Caco-2 (cell line): ENCODE measurements around the gene ABHD17C. TPM values are rescaled to one million over a fixed set of nuclear protein-coding genes. Genes with fewer than 3 reads are reported as not detected.
A peak's percentile ranks its signal among the peaks of the same experiment; 100 is the strongest.

Source experiments
- BruUV-seq: library from RNA; stranded (reverse); fragments of 400-500 nt; replicated peaks from 2 replicates; lab custom pipeline; 2021; lab: Mats Ljungman, UMichigan
- CTCF ChIA-PET: fragments of 300-600 bp; sonication (Branson Sonifier 250); formaldehyde crosslinking; loops from one replicate; lab custom pipeline; 2022; ENCODE audit warnings: antibody characterized with exemption; lab: Charles Lee
- POLR2A ChIA-PET: fragments of 300-600 bp; sonication (Branson Sonifier 250); formaldehyde crosslinking; loops from one replicate; lab custom pipeline; 2022; ENCODE audit warnings: antibody characterized with exemption; lab: Charles Lee
- DNase-seq, 2 experiments: peaks; one replicate each; pipeline versions ENCODE4 v3.0.0 to v3.0.0-alpha.2; 2020 to 2022
- H3K27me3 ChIP-seq: replicated peaks from 2 replicates; pipeline ENCODE4 v1.6.0; 2011; ENCODE audit warnings: low read length; ENCODE audit not compliant: control insufficient read depth, insufficient read depth
- H3K36me3 ChIP-seq: 2 replicates; pipeline ENCODE4 v1.5.1; 2011; ENCODE audit warnings: low read length; ENCODE audit not compliant: control insufficient read depth, insufficient read depth
- H3K4me1 ChIP-seq: fragments of 250-450 bp; sonication (Bioruptor Pico); 2 replicates; pipeline ENCODE4 v1.5.1; 2020; ENCODE audit warnings: mild to moderate bottlenecking
- H3K4me3 ChIP-seq: 2 replicates; pipeline ENCODE4 v1.5.1; 2011; ENCODE audit warnings: low read depth, mild to moderate bottlenecking, control low read depth, low read length
- H3K9me3 ChIP-seq: fragments of 250-450 bp; sonication (Bioruptor Pico); 2 replicates; pipeline ENCODE4 v1.5.1; 2020; ENCODE audit warnings: mild to moderate bottlenecking, moderate library complexity
- H3K27ac Mint-ChIP-seq: one replicate; pipeline ENCODE4 v1.8.0; 2022; ENCODE audit warnings: mixed read lengths; ENCODE audit not compliant: unreplicated experiment
- H3K27me3 Mint-ChIP-seq: one replicate; pipeline ENCODE4 v1.8.0; 2022; ENCODE audit warnings: mixed read lengths; ENCODE audit not compliant: insufficient read depth, unreplicated experiment
- H3K36me3 Mint-ChIP-seq: one replicate; pipeline ENCODE4 v1.8.0; 2022; ENCODE audit warnings: mild to moderate bottlenecking, mixed read lengths; ENCODE audit not compliant: insufficient read depth, unreplicated experiment
- H3K4me1 Mint-ChIP-seq: one replicate; pipeline ENCODE4 v1.8.0; 2022; ENCODE audit warnings: low read depth, mixed read lengths; ENCODE audit not compliant: unreplicated experiment
- H3K4me3 Mint-ChIP-seq: one replicate; pipeline ENCODE4 v1.8.0; 2022; ENCODE audit warnings: mild to moderate bottlenecking, moderate library complexity, mixed read lengths; ENCODE audit not compliant: unreplicated experiment
- H3K9me3 Mint-ChIP-seq: one replicate; pipeline ENCODE4 v1.8.0; 2022; ENCODE audit warnings: mixed read lengths; ENCODE audit not compliant: unreplicated experiment
- CTCF ChIP-seq, 2 experiments: fragments of 200-600 bp in 1 of 2; IDR thresholded peaks; 1 replicate in 1 of 2; 2 replicates in 1 of 2; pipeline versions ENCODE4 v1.5.1 to v1.8.0; 2011 to 2022; ENCODE audit warnings: antibody characterized with exemption in 1 of 2, control low read depth in 1 of 2, inconsistent platforms in 1 of 2, low read depth in 1 of 2, low read length in 1 of 2, mild to moderate bottlenecking in 1 of 2, moderate library complexity in 1 of 2; ENCODE audit not compliant: insufficient read depth in 1 of 2, severe bottlenecking in 1 of 2, unreplicated experiment in 1 of 2
- intact Hi-C: fragments of 100-400 bp; cut with micrococcal nuclease; formaldehyde crosslinking; loops from one replicate; pipeline ENCODE4 v1.10.0; 2022; ENCODE audit not compliant: unreplicated experiment
- total RNA-seq: library from RNA; stranded (reverse); gene quantifications from 2 replicates; pipeline ENCODE4 v1.2.3, GENCODE V29; 2022

ABHD17C gene
- total RNA-seq, 1 experiment from 2014 or later = 25.0 TPM

- no peak overlapping the region for H3K27ac Mint-ChIP-seq
- no TSS peak for BruUV-seq
- no peaks in the 10 kb centered on the region for H3K9me3 ChIP-seq
- H3K36me3 Mint-ChIP-seq = no peaks in the 10 kb centered on the region
- H3K4me3 ChIP-seq = no peak overlapping the region
- no peak overlapping the region for H3K4me3 Mint-ChIP-seq
- no peaks in the 10 kb centered on the region for H3K4me1 ChIP-seq
- peaks cover 8% of the 10 kb centered on the region for H3K27me3 Mint-ChIP-seq
- no peaks in the 10 kb centered on the region for H3K9me3 Mint-ChIP-seq
- H3K4me1 Mint-ChIP-seq = peaks cover 5% of the 10 kb centered on the region
- H3K27me3 ChIP-seq = no peaks in the 10 kb centered on the region; the same call in 1 of the 2 replicates
- no peak for DNase-seq
- intact Hi-C loops = no loop called here
- POLR2A ChIA-PET = no interaction called here
- H3K36me3 ChIP-seq = no peaks in the 10 kb centered on the region
- CTCF ChIA-PET = interaction anchor here (1.5 to 5.4 kb wide), 3 partner anchors 47 to 208 kb away, joined by 5 to 84 read pairs (median 66); no protein-coding TSS in a partner anchor
- no peak for TF ChIP-seq CTCF (IDR thresholded peaks at IDR 0.05; ENCODE audit: insufficient read depth in 1 of 2, low read depth in 1 of 2, low read length in 1 of 2, severe bottlenecking in 1 of 2, unreplicated experiment in 1 of 2)
Measured at GRCh38 chr15:80775338-80775737, 80.2 kb downstream of the ABHD17C start.

GRCh38 chr15:80776420-80777045 is 81.4 kb downstream of the ABHD17C start:
- ChIA-PET CTCF (interaction anchor here (0.5 to 5.4 kb wide), 24 partner anchors 12 to 430 kb away, joined by 3 to 84 read pairs (median 5); partner anchors contain the start of gene ABHD17C), POLR2A (interaction anchor here (0.6 kb wide), 1 partner anchor 624 kb away, joined by 16 read pairs; no protein-coding TSS in a partner anchor)
- Mint-ChIP-seq H3K4me1 (peaks cover 5% of the 10 kb centered on the region), H3K36me3 (no peaks in the 10 kb centered on the region), H3K4me3 (no peak overlapping the region), H3K9me3 (no peaks in the 10 kb centered on the region), H3K27me3 (peaks cover 8% of the 10 kb centered on the region), H3K27ac (no peak overlapping the region)
- Histone ChIP-seq H3K36me3 (no peaks in the 10 kb centered on the region), H3K27me3 (no peaks in the 10 kb centered on the region; the same call in 1 of the 2 replicates), H3K4me3 (no peak overlapping the region), H3K4me1 (no peaks in the 10 kb centered on the region), H3K9me3 (no peaks in the 10 kb centered on the region)
- DNase-seq = peak; percentile 65 to 79
- peak; percentile 77 to 84 for TF ChIP-seq CTCF (IDR thresholded peaks at IDR 0.05; ENCODE audit: insufficient read depth in 1 of 2, low read depth in 1 of 2, low read length in 1 of 2, severe bottlenecking in 1 of 2, unreplicated experiment in 1 of 2)
- BruUV-seq = no TSS peak
- intact Hi-C loops = loop anchor here (1.0 kb wide), 2 partner anchors 116 to 320 kb away; no protein-coding TSS in a partner anchor

GRCh38 chr15:80777137-80777536 is 82.0 kb downstream of the ABHD17C start:
- Histone ChIP-seq H3K4me1 (no peaks in the 10 kb centered on the region), H3K27me3 (no peaks in the 10 kb centered on the region; the same call in 1 of the 2 replicates), H3K4me3 (no peak overlapping the region), H3K9me3 (no peaks in the 10 kb centered on the region), H3K36me3 (no peaks in the 10 kb centered on the region)
- CTCF ChIA-PET = interaction anchor here (0.5 to 5.4 kb wide), 21 partner anchors 12 to 430 kb away, joined by 3 to 84 read pairs (median 5); partner anchors contain the start of gene ABHD17C
- intact Hi-C loops = no loop called here
- no peak for DNase-seq
- Mint-ChIP-seq H3K4me3 (no peak overlapping the region), H3K9me3 (no peaks in the 10 kb centered on the region), H3K27me3 (peaks cover 8% of the 10 kb centered on the region), H3K27ac (no peak overlapping the region), H3K36me3 (no peaks in the 10 kb centered on the region), H3K4me1 (peaks cover 5% of the 10 kb centered on the region)
- no TSS peak for BruUV-seq
- no peak for TF ChIP-seq CTCF (IDR thresholded peaks at IDR 0.05; ENCODE audit: insufficient read depth in 1 of 2, low read depth in 1 of 2, low read length in 1 of 2, severe bottlenecking in 1 of 2, unreplicated experiment in 1 of 2)
- POLR2A ChIA-PET = no interaction called here
